HepG2 (cell line): Measurements from ENCODE around the gene HPD. TPM values are rescaled to one million over a fixed set of nuclear protein-coding genes. Genes with fewer than 3 reads are reported as not detected.

Source experiments
- BRD4 ChIP-seq: sonication (generic); formaldehyde crosslinking; IDR thresholded peaks from 2 replicates; pipeline ENCODE4 v1.4.0; 2020; ENCODE audit warnings: missing genetic modification reagents
- FUBP1 ChIP-seq: sonication (generic); formaldehyde crosslinking; IDR thresholded peaks from 2 replicates; pipeline ENCODE4 v1.5.1; 2020; ENCODE audit warnings: missing genetic modification reagents, mild to moderate bottlenecking, borderline replicate concordance
- GFI1 ChIP-seq: sonication (generic); formaldehyde crosslinking; IDR thresholded peaks from 2 replicates; pipeline ENCODE4 v1.5.0; 2020; ENCODE audit warnings: missing genetic modification reagents, mild to moderate bottlenecking, borderline replicate concordance
- HHEX ChIP-seq: IDR thresholded peaks from 2 replicates; pipeline ENCODE4 v1.6.1; 2016; ENCODE audit warnings: control low read depth
- KAT8 ChIP-seq: IDR thresholded peaks from 2 replicates; pipeline ENCODE4 v1.6.1; 2016; ENCODE audit warnings: missing genetic modification reagents, missing compliant biosample characterization
- MED8 ChIP-seq: sonication (generic); formaldehyde crosslinking; IDR thresholded peaks from 2 replicates; pipeline ENCODE4 v1.8.1; 2023; ENCODE audit warnings: mild to moderate bottlenecking, missing genetic modification reagents; ENCODE audit not compliant: insufficient replicate concordance
- MXD3 ChIP-seq: IDR thresholded peaks from 2 replicates; pipeline ENCODE4 v1.6.1; 2016; ENCODE audit warnings: mild to moderate bottlenecking, missing biosample characterization, missing genetic modification reagents
- NFAT5 ChIP-seq: sonication (generic); formaldehyde crosslinking; IDR thresholded peaks from 2 replicates; pipeline ENCODE4 v1.4.0; 2020; ENCODE audit warnings: missing genetic modification reagents
- PRMT3 ChIP-seq: sonication (generic); formaldehyde crosslinking; IDR thresholded peaks from 2 replicates; pipeline ENCODE4 v1.8.1; 2022; ENCODE audit warnings: low read depth, mild to moderate bottlenecking, moderate library complexity, missing genetic modification reagents, borderline replicate concordance
- TBP ChIP-seq: sonication (generic); formaldehyde crosslinking; IDR thresholded peaks from 2 replicates; pipeline ENCODE4 v1.5.0; 2020; ENCODE audit warnings: missing genetic modification reagents
- TFDP2 ChIP-seq: sonication (generic); formaldehyde crosslinking; IDR thresholded peaks from 2 replicates; pipeline ENCODE4 v1.4.0; 2020; ENCODE audit warnings: missing genetic modification reagents
- THAP11 ChIP-seq: IDR thresholded peaks from 2 replicates; pipeline ENCODE4 v1.6.1; 2016; ENCODE audit warnings: missing biosample characterization, missing genetic modification reagents
- ZNF280B ChIP-seq: sonication (generic); formaldehyde crosslinking; IDR thresholded peaks from 2 replicates; pipeline ENCODE4 v1.5.0; 2020; ENCODE audit warnings: missing genetic modification reagents, mild to moderate bottlenecking, borderline replicate concordance
- ZNF34 ChIP-seq: sonication (generic); formaldehyde crosslinking; IDR thresholded peaks from 2 replicates; pipeline ENCODE4 v1.4.0; 2020; ENCODE audit warnings: mild to moderate bottlenecking, missing genetic modification reagents, borderline replicate concordance
- ZNF432 ChIP-seq: sonication (generic); formaldehyde crosslinking; IDR thresholded peaks from 2 replicates; pipeline ENCODE4 v1.5.0; 2020; ENCODE audit warnings: missing genetic modification reagents, mild to moderate bottlenecking, borderline replicate concordance
- ZNF550 ChIP-seq: sonication (generic); formaldehyde crosslinking; IDR thresholded peaks from 2 replicates; pipeline ENCODE4 v1.4.0; 2020; ENCODE audit warnings: mild to moderate bottlenecking, missing genetic modification reagents, borderline replicate concordance
- ZNF557 ChIP-seq: sonication (generic); formaldehyde crosslinking; IDR thresholded peaks from 2 replicates; pipeline ENCODE4 v1.4.0; 2020; ENCODE audit warnings: missing genetic modification reagents
- ZNF737 ChIP-seq: sonication (generic); formaldehyde crosslinking; IDR thresholded peaks from 2 replicates; pipeline ENCODE4 v1.5.0; 2020; ENCODE audit warnings: missing genetic modification reagents, mild to moderate bottlenecking, borderline replicate concordance
- polyA plus RNA-seq, 8 experiments: library from polyadenylated mRNA; depleted of rRNA in 3 of 8; stranded (reverse) in 7 of 8; unstranded in 1 of 8; fragments of >200 nt; fragmentation: Illumina TruSeq in 4 of 8; extraction: Trizol in 4 of 8; gene quantifications; 2 replicates each; pipeline versions ENCODE4 v1.2.1 to v1.2.3, GENCODE V29; 2011 to 2016; ENCODE audit warnings: low read depth in 4 of 8, missing spikeins in 1 of 8, mixed read lengths in 1 of 8; ENCODE audit not compliant: insufficient read depth in 1 of 8
- total RNA-seq, 5 experiments: library from RNA; depleted of rRNA; stranded (reverse); fragments of >200 nt; fragmentation: Illumina TruSeq; extraction: Trizol; gene quantifications; 2 replicates each; pipeline ENCODE4 v1.2.3, GENCODE V29; 2016; ENCODE audit warnings: low read depth in 1 of 5

Gene HPD
- total and polyA plus RNA-seq, 2 of the 13 experiments (the other 11 are each of a cell fraction or from before 2014, with no cell fraction given): 120 to 195 TPM

DNA sequence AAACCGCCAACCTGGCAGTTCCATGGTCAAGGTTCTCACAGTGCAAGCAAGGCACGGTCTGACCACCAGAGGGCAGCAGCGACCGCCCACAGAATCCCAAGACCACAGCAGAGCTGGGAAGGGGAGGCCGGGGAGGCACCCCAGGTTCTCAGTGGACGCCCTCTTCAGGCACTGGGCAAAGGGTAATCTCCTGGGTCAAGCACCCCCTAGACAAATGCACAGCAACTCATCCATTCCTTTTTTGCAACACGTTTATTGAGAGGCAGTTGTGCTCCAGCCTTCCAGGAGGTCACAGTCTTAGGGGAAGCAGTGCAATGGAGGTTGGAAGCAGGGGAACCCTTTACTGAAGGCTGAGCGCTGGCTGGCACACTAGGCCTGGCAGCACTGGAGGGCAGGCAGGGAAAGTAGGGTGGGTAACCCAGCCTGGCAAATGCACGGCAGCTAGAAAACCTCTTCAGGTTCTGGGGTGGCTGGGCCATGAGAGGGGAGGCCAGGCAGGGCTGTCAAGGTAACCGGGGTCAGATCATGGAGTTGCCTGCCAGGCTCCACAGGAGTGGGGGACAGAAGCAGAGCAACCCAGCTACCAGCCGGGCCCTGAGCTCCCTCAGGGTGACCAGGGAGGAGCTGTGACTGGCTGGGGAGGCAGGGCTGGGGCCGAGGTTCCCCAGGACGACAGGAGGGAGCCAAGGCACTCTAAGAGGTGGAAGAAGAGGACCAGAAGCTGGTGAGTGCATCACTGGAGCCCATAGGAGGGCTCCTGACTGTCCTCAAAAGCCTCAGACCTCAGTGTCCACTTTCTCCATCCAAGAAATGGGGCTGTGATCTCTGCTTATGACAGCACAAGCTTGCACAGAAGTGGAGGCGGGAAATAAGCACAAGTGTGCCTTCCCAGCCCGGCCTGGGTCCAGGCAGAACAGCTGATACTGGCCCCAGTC, 63.4 kb downstream of the HPD start (continued):
- TF ChIP-seq NFAT5 (CRISPR knock-in tag) (no peak), MXD3 (CRISPR knock-in tag) (no peak), ZNF737 (CRISPR knock-in tag) (no peak), ZNF34 (CRISPR knock-in tag) (no peak), ZNF550 (CRISPR knock-in tag) (no peak), GFI1 (CRISPR knock-in tag) (no peak), ZNF432 (CRISPR knock-in tag) (no peak), BRD4 (CRISPR knock-in tag) (no peak), ZNF557 (CRISPR knock-in tag) (no peak), KAT8 (no peak; the same call in 1 of the 2 replicates), ZNF280B (CRISPR knock-in tag) (no peak), THAP11 (CRISPR knock-in tag) (peak; percentile 64), PRMT3 (CRISPR knock-in tag) (no peak), MED8 (CRISPR knock-in tag) (no peak), TFDP2 (CRISPR knock-in tag) (no peak; the same call in 1 of the 2 replicates), HHEX (CRISPR knock-in tag) (no peak), TBP (no peak), FUBP1 (CRISPR knock-in tag) (no peak)
